Caki2 (cell line): Measurements from ENCODE around the gene PAX3. TPM values are rescaled to one million over a fixed set of nuclear protein-coding genes. Genes with fewer than 3 reads are reported as not detected.
A peak's percentile ranks its signal among the peaks of the same experiment; 100 is the strongest.

Experiments
- DNase-seq: peaks from one replicate; pipeline ENCODE4 v3.0.0-alpha.2; 2015; ENCODE audit warnings: low read depth
- in situ Hi-C: cut with HindIII; loops from 2 replicates; pipeline ENCODE4 v1.10.0; 2016; ENCODE audit warnings: low sequenced_read_pairs, low pct_unique_long_range_greater_than_20kb, mixed read lengths
- total RNA-seq: library from RNA; depleted of rRNA; stranded (reverse); fragments of >200 nt; shearing (Covaris generic); gene quantifications from 2 replicates; pipeline ENCODE4 v1.2.3, GENCODE V29; 2014; ENCODE audit warnings: low replicate concordance; rRNA removed

PAX3 gene
- total RNA-seq, result not detected in 2 replicates

DNA sequence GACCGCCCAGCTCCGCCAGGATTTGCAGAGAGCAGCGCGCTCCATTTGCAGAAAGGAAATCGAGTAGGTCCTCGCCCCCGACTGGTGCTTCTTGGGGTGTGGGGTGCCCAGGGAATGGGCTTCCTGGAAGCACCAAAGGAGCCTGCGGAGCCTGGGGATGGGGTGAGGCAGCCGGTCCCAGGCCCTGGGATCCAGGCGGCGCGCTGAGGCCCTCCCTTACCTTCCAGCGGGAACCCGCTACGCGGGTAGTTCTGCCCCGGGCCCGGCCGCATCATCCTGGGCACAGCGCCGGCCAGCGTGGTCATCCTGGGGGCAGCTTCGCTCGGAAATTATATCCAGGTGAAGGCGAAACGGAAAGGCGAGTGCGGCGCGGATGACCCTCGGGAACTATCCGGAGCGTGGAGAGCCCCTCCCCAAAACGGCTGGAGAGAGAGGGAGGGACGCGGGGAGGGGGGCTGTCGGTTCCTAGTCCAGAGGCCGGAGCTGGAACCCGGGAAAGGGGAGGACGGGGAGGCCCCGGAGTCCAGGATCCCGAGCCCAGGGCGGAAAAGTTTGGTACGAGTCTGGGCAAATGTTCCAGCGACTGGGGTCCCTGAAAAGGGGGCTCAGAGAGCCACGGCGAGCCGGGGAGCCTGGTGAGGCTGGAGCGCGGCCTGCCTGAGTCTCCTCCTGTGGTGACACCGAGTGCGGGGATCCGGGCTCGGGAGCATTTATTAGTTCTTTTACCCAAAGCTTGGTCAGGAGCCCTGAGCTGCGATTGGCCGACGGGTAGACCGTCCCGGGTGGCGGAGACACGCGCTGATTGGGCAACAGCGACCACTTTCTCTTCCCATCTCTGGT, at the start of gene PAX3:
PAX3 (minus strand) TSS at position 688 of the 840 bp plus-strand sequence; CDS start at position 305, 383 bp downstream.
- DNase-seq, result no peak
- in situ Hi-C loops, result no loop called here

DNA sequence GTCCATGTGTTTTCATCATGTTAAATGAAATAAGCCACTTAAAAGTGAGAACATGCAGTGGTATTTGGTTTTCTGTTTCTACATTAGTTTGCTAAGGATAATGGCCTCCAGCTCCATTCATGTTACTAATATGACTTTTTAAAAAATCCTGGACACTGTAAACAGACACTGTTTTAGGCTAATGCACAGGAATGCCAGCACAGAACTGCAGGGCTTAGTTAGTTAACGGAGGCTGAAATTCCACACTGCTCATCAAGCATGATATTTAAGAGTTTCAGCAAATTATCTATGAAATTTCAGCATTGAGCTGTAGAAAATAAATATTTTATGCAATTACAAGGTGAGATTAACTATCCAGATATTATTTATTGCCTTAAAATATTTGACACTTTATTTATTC, 42.5 kb upstream of the PAX3 start:
- in situ Hi-C loops, result no loop called here
- no peak for DNase-seq

DNA sequence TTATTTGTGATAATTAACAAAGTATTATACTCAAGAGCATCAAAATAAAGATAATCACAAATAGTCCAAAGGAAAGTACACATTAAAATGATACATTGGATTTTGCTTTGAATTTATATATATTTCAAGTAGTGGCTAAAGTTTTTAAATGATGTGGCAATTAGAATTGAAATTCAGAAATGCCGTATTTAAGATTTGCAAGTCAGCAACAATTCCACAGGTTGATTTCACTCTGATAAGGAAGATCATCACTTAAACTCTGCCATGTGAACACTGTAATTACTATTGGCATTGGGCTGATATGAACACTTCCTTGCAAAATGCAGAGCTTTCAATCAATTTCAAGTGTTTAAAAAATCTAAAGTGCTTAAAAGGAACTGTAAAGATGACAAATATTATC, 39.6 kb upstream of the PAX3 start:
- no peak for DNase-seq
- in situ Hi-C loops, result no loop called here

DNA sequence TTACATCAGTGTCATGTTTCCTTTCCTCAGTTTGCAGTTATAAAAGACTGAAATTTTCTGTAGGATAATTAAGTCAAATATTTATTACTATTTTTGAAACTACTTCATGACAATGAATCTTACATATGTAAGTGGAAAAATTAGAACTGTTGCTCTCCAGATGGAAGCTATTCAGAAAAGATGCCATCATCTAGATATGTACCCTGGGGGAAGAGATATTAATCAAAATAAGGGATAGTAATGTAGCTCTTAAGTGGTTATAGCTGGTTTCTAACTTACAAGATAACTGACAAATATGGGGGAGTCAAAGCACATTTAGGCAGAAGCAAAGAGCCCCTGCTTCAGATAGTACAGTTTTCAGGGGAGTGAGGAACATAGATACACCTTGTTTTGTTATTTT, 38.1 kb upstream of the PAX3 start:
- in situ Hi-C loops, result no loop called here
- no peak for DNase-seq

DNA sequence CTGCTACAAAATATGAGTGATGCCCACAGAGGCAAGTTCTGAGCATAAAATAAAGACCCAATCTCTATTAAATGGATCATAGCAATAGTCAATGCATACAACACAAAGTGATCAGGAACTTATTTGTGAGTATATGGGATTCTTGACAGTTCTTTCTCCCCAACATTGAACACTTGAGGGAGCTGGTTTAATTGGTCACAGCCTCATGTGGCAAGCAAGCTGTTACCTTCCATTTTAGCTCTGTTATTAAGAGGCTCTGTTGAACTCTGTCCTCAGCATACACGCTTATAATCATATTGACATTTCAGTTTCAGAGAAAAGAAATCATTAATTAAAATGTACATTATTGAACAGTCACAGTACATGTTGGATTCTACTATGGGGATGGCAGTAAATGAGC, 37.6 kb upstream of the PAX3 start:
- no peak for DNase-seq
- in situ Hi-C loops, result no loop called here

DNA sequence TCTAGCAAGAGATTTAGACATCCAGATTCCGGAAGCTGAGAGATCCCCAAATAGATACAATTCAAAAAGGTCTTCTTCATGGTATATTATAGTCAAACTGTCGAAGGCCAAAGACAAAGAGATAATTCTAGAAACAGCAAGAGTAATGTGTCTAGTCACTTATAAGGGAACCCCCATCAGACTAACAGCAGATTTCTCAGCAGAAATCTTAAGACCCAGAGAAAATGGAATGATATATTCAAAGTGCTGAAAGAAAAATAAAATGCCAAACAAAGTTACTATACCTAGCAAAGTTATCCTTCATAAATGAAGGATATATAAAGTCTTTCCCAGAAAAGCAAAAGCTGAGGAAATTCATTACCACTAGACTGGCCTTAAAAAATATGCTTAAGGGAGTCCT, 36.1 kb upstream of the PAX3 start:
- in situ Hi-C loops, result no loop called here
- no peak for DNase-seq

DNA sequence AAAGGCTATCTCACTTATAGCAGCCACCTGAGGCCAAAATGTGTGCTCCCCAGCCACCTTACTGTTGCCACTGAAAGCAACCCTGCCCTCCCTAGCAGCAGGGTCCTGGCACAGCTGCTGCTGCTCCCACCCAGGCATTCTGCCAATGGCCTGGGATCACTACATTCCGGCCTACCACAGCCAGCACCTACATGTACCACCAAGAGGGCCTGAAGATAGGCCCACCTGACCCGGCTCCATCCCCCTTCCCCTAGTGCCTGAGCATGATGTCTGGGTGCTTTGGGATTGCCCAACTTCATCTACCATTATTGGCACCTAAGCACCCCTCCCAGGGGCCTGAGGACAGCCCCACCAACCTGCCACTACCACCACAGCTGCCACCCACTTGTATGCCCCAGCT, 34.6 kb upstream of the PAX3 start:
- in situ Hi-C loops, result no loop called here
- DNase-seq, result no peak

DNA sequence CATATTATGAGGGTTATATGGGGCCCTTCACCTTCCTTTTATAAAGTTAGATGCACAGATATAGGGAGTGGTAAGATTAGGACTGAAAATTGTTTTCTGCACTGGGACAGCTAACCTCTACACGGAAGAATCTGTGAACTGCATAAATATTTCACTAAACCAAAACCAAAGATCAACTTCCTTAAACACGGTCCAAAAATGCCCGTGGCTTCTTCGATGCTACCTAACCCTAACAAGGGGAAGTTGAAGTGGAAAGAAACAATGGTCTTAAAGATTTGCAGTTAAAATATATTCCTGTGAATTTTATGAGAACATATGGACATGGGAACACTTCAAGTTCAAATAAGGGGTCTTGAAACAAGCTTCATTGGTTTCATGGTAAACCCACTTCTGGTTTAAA, 33.3 kb upstream of the PAX3 start:
- in situ Hi-C loops, result no loop called here
- no peak for DNase-seq

DNA sequence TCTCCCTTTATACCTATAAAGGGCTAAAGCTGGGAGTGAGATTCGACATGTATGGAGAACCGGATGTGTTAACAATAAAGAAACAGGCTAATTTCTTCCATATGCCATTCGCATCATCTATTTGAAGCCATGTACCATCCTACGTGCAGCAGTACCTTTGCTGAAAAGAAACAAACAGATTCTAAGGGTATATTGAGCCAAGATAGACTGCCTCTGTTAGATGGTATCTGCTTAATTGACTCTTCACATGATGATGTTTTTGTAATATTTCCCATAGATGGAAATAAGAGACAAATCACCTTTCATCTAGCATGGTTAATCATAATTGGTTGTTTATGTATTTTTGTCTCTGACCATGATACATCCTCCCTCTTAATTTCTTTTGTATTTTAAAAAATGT, 32.1 kb upstream of the PAX3 start:
- no peak for DNase-seq
- in situ Hi-C loops, result no loop called here

DNA sequence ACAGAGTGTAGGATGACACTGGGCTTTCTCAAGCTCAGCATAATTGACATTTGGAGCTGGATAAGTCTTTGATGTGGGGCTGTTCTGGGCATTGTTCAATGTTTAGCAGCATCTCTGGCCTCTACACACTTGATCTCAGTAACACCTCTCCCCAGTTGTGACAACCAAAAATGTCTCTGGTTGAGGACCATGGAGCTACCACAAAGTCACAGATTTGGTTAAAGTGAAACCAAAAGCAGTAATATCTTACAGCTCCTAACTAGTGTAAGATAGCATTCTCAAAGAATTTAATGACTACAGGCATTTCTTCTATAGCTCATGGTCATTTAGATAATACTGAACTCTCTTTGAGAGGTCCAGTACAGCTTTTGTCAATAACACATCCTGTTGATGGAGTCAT, 23.4 kb upstream of the PAX3 start:
- DNase-seq, result no peak
- in situ Hi-C loops, result no loop called here

DNA sequence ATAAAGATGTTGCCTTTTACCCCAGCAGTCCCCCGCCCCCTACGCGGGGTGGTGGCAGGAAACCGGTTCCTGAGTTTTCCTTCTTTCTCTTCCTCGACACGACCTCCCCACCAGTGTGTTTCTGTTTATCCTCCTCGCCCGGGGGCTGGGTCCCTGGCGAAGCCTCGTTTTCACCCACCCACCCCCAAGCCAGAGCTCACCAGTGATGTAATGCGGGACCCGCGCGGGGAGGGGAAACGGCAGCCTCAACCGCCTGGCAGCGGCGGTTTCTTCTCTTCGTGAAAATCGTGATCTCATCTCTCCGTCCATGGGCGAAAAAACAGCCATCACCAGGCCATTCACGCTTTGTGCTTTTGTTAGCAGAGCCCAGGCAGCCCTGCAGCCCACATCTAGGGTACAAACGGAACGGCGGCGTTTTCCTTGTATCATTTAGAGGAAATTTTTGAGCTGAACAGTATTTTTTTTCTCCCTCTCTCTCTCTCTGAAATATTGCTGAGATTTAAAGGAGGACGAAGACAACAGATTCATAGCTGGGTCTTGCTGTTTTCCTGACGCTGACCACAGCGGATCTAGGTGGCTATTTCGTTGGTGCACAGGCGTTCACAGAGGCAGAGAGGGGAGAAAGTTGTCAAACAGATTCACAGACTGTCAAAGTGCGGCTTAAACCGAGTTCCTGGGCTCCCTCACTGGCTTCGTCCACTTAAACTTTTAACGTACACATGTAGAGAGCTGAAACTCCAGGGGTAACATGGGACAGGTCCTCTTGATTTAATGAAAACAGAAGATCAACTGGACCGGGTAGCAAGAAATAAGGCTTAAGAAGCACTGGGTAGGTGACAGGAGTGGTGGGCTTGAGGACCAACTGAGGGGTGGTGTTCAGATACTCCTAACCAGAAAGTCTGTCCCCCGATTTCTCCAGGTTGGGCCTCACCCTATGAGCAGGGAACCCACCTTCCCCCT, 21.9 kb upstream of the PAX3 start:
- DNase-seq, result no peak
- in situ Hi-C loops, result no loop called here

DNA sequence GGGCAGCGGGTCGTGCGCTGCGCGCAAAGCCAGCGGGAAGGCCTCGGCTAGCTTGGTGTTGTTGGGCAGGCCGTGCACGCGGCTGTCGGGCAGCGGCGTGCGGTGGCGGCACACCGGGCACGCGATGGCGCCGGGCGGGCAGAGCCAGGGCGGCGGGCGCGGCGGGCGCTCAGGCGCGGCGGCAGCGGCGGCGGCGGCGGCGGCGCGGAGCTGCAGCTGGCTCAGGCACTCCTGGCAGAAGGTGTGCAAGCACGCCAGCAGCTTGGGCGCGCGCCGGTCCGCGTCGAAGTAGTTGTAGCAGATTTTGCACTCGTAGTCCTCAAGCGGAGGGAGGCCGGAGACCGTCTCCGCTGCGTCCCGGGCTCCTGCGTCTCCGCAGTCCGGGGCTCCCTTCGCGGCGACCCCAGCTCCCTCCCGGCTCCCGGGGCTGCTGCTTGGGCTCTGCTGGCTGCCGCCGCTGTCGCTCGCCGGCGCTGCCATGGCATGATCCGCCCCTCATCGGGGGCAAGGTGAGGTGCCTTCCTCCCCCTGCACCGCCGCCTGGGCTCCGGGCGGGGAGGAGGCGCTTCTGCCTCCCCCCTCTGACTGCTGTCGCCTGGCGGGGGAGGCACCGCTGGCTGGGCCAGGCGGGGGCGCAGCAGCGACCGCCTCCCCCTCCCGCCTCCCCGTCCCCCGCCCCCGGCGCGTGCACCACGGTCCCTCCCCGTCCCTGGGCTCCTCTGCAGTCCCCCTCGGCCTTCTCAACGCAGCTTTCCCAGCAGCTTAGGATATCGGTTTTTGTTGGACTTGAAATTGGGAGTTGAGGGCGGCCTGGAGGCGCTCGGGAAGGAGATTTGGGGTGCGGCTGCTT, 21.0 kb upstream of the PAX3 start:
- in situ Hi-C loops, result no loop called here
- DNase-seq, result peak; percentile 62

DNA sequence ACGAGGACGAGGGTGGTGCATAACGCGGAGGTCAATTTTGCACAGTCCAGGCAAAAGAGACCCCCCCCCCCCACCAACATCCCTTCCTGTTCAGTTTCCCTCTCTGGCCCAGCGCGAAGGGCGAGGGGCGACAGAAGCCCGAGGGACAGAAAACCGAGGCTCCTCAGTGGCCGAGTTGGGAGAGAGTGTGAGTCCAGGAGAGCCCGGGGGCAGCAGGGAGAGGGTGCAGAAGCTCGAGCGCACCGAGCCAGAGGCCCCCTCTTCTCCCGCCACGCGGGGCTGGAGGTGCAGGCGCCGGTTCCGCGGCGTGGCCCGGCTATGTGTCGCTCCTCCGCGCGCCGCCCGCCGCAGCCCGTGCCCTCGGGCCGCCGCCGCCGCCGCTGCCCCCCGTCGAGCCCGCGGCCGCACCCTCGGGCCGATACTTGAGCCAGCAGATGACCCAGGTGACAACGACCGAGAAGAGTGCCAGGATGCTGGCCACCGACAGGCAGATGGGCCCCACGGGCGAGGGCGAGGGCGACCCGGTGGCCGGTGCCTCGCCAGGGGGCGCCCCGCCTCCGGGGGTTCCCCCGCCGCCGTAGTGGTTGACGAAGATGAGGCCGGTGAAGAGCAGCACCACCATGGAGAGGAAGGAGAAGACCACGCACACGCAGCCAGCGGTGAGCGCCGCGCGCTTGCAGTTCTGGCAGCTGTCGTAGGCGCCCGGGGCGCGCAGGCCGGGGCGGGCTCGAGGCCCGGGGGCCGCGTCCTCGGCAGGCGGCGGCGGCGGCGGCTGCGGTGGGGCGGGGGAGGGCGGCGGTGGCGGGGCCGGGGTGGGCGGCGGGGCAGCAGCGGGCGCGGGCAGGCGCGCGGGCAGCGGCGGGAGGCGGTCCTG, 20.2 kb upstream of the PAX3 start:
- DNase-seq, result peak; percentile 72
- in situ Hi-C loops, result no loop called here

DNA sequence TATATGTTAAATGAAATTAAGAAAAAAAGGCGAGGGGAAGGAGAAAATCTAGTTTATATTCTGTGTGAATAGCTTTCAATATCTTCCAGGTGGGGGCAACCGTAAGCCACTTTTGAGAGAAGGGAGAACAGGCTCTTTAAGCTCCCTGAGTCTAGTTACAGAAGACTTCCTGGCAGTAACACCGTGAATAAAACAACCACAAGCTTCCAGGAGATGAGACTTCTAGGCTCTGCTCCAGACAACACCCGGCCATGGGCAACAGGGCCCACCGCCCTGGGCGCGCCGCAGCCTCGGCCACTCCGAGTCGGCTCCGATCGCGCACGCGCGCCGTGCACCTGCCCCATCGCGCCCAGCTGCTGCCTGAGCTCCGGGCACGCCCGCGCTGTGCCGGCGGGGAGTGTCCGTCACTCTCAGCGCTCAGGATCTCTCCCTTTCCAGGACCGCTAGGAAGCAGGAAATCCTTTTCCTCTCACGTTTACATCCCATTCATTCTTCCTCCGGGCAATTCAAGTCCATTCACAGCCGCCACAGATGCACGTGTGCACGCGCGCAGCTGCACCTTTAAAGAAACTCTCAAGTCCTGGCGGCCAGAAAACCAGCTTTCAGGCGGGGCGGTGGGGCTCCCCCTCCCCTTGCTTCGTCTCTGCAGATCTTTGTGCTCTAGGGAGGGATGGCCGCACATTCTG, 19.4 kb upstream of the PAX3 start:
- DNase-seq, result peak; percentile 74
- in situ Hi-C loops, result no loop called here

DNA sequence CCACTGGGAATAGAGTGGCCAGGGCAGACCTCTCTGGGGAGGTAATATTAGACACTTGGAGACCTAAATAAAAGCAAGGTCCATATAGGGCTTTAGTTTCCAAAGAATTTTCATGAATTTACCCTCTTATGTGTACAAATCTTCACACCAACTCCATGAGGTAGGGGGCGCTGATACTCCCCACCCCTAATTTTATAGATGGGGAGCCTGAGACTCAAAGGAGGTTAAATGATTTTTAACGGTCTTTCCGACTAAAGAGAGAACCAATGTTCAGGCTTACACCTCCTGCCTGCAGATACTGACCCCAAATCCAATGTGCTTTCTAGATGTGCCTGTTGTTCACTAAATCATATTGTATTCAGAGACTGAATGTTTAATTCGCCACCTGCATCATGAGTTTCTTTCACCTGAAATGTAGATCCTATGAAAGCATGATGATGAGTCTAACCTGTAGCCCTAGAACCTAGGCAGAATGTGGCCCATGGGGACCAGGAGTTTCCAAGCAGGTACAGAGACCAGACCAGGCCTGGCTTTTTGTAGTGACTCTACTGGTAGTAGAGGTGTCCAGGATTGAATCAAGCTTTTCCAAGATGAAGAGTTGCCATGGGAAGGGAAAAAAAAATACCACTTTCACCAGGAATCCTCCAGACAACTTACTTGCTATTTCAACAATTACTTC, 16.8 kb upstream of the PAX3 start:
- no peak for DNase-seq
- in situ Hi-C loops, result no loop called here

DNA sequence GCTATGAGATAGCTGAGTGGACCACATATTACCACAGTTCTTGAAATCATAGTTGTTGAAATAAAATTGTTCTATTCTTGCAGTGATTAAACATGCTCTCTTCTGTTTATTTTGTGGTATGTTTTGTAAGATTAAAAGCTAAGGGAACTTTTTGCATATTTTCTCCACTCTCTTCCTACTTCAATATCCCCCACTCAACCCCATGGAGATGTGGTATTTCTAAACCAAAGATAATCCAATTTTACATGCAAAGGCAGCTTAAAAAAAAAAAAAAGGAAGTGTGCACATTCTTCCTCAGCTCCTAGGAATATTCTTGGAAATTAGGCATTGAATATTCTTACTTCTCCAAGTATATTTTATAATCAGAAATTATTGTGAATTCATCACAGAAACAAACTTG, 15.0 kb upstream of the PAX3 start:
- in situ Hi-C loops, result no loop called here
- no peak for DNase-seq
